Measurements from ENCODE around the gene GNPTG.

The GNPTG gene

DNA sequence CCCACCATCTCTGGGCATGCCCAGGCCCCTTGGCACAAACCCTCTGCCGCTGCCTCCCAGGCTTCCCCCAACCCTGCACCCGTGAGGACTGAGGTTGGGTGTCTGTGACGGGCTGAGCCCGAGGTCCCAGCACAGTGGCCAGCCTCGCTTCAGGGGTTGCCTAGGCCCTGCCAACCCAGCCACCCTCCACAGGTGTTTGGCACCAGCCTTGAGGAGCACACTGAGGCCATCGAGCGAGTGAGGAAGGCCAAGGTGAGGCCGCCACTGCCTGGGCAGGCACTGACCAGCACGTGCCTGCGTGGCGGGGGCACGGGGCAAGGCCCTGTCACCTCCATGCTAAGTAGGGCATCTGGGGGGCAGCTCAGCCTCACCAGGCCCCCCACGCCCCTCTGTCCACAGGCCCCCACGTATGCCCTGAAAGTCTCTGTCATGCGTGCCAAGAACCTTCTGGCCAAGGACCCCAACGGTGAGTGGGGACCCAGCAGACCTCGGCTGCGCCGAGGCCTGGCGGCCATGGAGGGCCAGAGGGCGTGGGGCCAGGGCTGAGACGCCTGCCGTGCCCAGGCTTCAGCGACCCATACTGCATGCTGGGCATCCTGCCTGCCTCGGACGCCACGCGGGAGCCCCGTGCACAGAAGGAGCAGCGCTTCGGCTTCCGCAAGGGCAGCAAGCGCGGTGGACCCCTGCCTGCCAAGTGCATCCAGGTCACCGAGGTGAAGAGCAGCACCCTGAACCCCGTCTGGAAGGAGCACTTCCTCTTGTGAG, 10.8 kb upstream of the GNPTG start:
- no peak overlapping the region for H3K4me3 ChIP-seq (ENCODE audit: low read length)
- DNase-seq (ENCODE audit: low read depth): no peak
- TF ChIP-seq, protein P1, sequence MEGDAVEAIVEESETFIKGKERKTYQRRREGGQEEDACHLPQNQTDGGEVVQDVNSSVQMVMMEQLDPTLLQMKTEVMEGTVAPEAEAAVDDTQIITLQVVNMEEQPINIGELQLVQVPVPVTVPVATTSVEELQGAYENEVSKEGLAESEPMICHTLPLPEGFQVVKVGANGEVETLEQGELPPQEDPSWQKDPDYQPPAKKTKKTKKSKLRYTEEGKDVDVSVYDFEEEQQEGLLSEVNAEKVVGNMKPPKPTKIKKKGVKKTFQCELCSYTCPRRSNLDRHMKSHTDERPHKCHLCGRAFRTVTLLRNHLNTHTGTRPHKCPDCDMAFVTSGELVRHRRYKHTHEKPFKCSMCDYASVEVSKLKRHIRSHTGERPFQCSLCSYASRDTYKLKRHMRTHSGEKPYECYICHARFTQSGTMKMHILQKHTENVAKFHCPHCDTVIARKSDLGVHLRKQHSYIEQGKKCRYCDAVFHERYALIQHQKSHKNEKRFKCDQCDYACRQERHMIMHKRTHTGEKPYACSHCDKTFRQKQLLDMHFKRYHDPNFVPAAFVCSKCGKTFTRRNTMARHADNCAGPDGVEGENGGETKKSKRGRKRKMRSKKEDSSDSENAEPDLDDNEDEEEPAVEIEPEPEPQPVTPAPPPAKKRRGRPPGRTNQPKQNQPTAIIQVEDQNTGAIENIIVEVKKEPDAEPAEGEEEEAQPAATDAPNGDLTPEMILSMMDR (IDR thresholded peaks at IDR 0.05; ENCODE audit: insufficient read depth, low read depth, low read length, missing control alignments): no peak

- TF ChIP-seq, protein P1 (IDR thresholded peaks at IDR 0.05; ENCODE audit: insufficient read depth, low read depth, low read length, missing control alignments): no peak
- DNase-seq (ENCODE audit: low read depth): no peak
- H3K4me3 ChIP-seq (ENCODE audit: low read length): no peak overlapping the region
Measured at GRCh38 chr16:1341495-1342420, 10.0 kb upstream of the GNPTG start.

GRCh38 chr16:1342526-1343427, 9.0 kb upstream of the GNPTG start:
- TF ChIP-seq, protein P1 (IDR thresholded peaks at IDR 0.05; ENCODE audit: insufficient read depth, low read depth, low read length, missing control alignments): peak; percentile 12
- H3K4me3 ChIP-seq (ENCODE audit: low read length): peak overlapping the region; percentile 20
- DNase-seq (ENCODE audit: low read depth): peak; percentile 98

DNA sequence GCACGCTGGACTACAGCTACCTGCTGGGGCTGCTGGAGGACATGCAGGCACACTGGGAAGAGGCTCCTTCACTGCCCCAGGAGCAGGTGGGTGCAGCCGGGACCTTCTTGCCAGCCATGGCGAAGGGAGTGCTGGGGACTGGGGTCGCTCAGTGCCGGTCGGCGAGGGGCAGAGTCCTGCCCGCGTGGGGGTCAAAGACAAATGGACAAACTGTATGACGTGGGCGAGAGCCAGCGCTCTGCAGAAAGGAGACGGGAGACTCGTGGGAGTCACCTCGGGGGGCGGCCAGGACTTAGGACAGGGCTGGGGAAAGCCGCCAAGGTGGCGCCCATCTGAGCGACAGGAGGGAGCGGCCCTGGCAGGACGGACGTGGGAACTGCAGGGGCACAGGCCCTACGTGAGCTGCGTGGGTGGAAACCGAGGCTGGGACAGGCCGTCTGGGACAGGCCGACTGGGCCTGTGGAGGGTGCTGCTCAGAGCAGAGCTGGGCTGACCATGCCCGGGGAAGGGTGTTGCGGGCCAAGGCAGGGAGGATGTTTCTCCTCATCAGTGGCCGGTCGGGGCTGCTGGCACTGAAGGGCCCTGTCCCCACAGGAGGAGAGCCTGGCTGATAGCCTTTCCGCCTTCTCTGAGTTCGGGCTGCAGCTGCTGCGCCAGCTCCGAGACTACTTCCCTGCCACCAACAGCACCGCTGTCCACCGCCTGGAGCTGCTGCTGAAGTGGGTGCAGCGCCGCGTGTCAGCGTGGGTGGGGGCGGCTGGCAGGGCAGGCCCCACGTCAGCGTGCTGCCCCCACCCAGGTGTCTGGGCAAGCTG, 8.1 kb upstream of the GNPTG start:
- TF ChIP-seq, protein P1 (IDR thresholded peaks at IDR 0.05; ENCODE audit: insufficient read depth, low read depth, low read length, missing control alignments): no peak
- peak overlapping the region; percentile 20 for H3K4me3 ChIP-seq (ENCODE audit: low read length)
- no peak for DNase-seq (ENCODE audit: low read depth)

DNA sequence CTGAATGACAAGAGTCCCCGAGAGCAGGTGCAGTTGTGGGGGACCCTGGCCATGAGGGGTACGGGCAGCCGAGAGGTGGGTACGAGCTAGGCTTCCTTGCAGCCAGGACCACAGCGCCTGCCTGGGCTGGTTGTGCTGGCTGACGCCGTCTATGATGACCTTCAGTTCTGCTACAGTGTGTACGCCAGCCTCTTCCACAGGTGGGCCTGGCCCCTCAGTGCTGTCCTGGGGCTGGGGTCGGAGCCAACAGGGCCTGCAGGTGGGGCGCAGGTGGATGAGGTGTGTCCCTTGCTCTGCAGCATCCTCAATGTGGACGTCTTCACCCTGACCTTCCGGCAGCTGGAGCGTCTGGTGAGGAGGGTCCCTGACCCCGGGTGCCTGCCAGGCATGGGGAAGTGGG, 7.2 kb upstream of the GNPTG start:
- DNase-seq (ENCODE audit: low read depth): no peak
- H3K4me3 ChIP-seq (ENCODE audit: low read length): no peak overlapping the region
- TF ChIP-seq, protein P1 (IDR thresholded peaks at IDR 0.05; ENCODE audit: insufficient read depth, low read depth, low read length, missing control alignments): no peak

GRCh38 chr16:1345087-1345486, 6.6 kb upstream of the GNPTG start:
- no peak overlapping the region for H3K4me3 ChIP-seq (ENCODE audit: low read length)
- TF ChIP-seq, protein P1 (IDR thresholded peaks at IDR 0.05; ENCODE audit: insufficient read depth, low read depth, low read length, missing control alignments): no peak
- DNase-seq (ENCODE audit: low read depth): no peak

All from epithelial cell of esophagus (primary cell).